ENCODE results near the gene FCN3. TPM values are rescaled to one million over a fixed set of nuclear protein-coding genes. Genes with fewer than 3 reads are reported as not detected.
A peak's percentile ranks its signal among the peaks of the same experiment; 100 is the strongest.

FCN3 gene
- polyA plus RNA-seq, 1 donor = 0.13 TPM

- Histone ChIP-seq H3K4me1 (ENCODE audit: control insufficient read depth, insufficient read depth, low read length) (peaks cover 18% of the 10 kb centered on the region), H3K27ac (ENCODE audit: low read length) (no peak overlapping the region), H3K27me3 (ENCODE audit: control insufficient read depth, insufficient read depth, low read length) (no peaks in the 10 kb centered on the region), H3K9me3 (ENCODE audit: control insufficient read depth, low read depth, low read length) (no peaks in the 10 kb centered on the region), H3K4me3 (ENCODE audit: low read length) (no peak overlapping the region), H3K36me3 (ENCODE audit: control insufficient read depth, insufficient read depth, low read length) (peaks cover 32% of the 10 kb centered on the region)
- no peak for DNase-seq
- no CpG with 5 or more reads among the region's 6 CpGs for WGBS (ENCODE audit: insufficient coverage, low lambda C conversion rate)
Observed at GRCh38 chr1:27338751-27339150, 35.9 kb downstream of the FCN3 start.

GRCh38 chr1:27336756-27337155 is 37.9 kb downstream of the FCN3 start:
- no CpG with 5 or more reads among the region's 5 CpGs for WGBS (ENCODE audit: insufficient coverage, low lambda C conversion rate)
- no peak for DNase-seq
- Histone ChIP-seq H3K9me3 (ENCODE audit: control insufficient read depth, low read depth, low read length) (no peaks in the 10 kb centered on the region), H3K27ac (ENCODE audit: low read length) (no peak overlapping the region), H3K36me3 (ENCODE audit: control insufficient read depth, insufficient read depth, low read length) (peaks cover 51% of the 10 kb centered on the region), H3K4me1 (ENCODE audit: control insufficient read depth, insufficient read depth, low read length) (peaks cover 4% of the 10 kb centered on the region), H3K27me3 (ENCODE audit: control insufficient read depth, insufficient read depth, low read length) (no peaks in the 10 kb centered on the region), H3K4me3 (ENCODE audit: low read length) (no peak overlapping the region)

DNA sequence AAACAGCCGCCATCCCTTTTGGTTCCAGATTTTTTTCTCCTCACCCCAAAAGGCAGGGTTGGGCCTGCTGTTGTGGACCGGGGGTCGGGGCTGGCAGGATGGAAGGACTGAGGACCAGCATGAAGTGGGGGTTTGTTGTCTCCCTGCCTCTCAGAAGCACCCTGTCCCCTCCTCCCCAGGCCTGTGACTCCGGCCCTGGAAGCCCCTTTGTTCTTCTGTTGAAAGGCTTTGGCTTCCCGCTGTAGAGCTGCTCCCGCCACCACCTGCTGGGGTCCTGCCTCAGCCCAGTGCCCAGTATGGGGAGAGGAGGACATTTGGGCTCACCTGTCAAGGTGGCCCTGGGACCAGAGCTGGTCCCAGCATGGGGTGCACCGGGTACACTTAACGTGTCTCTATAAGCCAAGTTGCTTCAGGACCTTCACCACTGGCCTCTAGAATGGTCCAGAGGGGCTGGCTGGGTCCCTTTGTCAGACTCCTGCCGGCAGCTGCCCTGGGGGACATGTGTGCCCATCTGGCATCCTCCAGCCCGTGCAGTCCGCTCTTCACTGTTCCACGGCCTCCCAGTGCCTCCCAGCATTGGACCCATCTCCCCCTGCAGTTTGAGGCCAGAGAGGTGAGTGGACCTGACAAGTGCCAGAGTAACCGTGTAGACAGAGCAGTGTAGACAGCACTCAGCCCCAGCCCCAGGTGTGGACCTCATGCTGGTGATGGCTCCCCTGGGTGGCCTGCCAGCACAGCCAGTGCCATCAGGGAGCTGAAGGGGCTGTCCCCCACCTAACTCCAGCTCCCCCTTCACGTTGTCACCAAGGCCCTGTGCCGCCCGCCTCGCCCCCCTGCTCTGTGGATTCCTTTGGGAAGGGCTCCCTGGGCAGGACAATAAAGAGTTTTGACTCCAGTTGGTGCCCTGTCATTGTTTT is 38.9 kb downstream of the FCN3 start:
- H3K27me3 ChIP-seq (ENCODE audit: control insufficient read depth, insufficient read depth, low read length) = no peaks in the 10 kb centered on the region
- H3K27ac ChIP-seq (ENCODE audit: low read length) = no peak overlapping the region
- no CpG with 5 or more reads among the region's 17 CpGs for WGBS (ENCODE audit: insufficient coverage, low lambda C conversion rate)
- no peak for DNase-seq
- H3K4me3 ChIP-seq (ENCODE audit: low read length) = no peak overlapping the region
- no peaks in the 10 kb centered on the region for H3K9me3 ChIP-seq (ENCODE audit: control insufficient read depth, low read depth, low read length)
- H3K4me1 ChIP-seq (ENCODE audit: control insufficient read depth, insufficient read depth, low read length) = no peaks in the 10 kb centered on the region
- H3K36me3 ChIP-seq (ENCODE audit: control insufficient read depth, insufficient read depth, low read length) = peaks cover 61% of the 10 kb centered on the region

GRCh38 chr1:27333717-27334279 is 40.8 kb downstream of the FCN3 start:
- Histone ChIP-seq H3K27me3 (ENCODE audit: control insufficient read depth, insufficient read depth, low read length) (no peaks in the 10 kb centered on the region), H3K9me3 (ENCODE audit: control insufficient read depth, low read depth, low read length) (no peaks in the 10 kb centered on the region), H3K4me1 (ENCODE audit: control insufficient read depth, insufficient read depth, low read length) (no peaks in the 10 kb centered on the region), H3K4me3 (ENCODE audit: low read length) (no peak overlapping the region), H3K27ac (ENCODE audit: low read length) (no peak overlapping the region), H3K36me3 (ENCODE audit: control insufficient read depth, insufficient read depth, low read length) (peaks cover 71% of the 10 kb centered on the region)
- WGBS (ENCODE audit: insufficient coverage, low lambda C conversion rate) = no CpG with 5 or more reads among the region's 17 CpGs
- DNase-seq = no peak

DNA sequence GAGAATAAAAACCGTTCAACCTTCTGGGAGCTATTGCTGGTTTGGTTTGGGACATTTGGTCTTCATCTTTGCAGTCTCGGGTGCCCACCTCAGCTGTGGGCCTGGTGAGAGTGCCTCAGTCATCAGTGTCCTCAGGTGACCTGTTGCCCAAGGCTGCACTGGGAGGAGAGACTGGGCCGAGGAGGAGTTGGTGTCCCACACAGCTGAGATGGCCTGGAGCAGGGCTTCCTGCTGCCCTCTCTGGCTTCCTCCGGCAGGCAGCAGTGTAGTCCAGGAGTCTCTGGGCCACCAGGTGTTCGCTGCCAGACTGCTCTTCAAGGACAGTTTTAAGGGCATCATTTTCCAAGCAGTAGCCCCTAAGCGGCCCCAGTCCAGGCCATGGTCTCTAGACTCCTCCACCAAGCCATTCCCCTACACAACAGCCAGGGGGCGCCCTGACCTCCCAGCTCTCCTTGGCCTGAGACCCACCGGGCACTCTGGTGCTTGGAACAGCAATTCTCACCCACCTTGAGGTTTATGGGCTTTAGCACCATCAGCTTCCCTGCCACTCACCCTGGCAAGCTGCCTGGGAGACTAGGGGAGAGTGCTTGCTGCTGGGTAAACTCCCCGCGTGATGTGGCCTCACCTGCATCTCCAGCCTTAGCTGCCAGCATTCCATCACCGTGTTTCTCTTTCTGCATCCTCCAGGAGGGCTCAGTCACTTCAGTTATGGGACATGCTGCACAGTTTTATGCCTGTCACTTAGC is 41.9 kb downstream of the FCN3 start:
- H3K9me3 ChIP-seq (ENCODE audit: control insufficient read depth, low read depth, low read length) = no peaks in the 10 kb centered on the region
- DNase-seq = peak in 1 of 2 donors; percentile 26
- WGBS (ENCODE audit: insufficient coverage, low lambda C conversion rate) = no CpG with 5 or more reads among the region's 11 CpGs
- peaks cover 77% of the 10 kb centered on the region for H3K36me3 ChIP-seq (ENCODE audit: control insufficient read depth, insufficient read depth, low read length)
- H3K27me3 ChIP-seq (ENCODE audit: control insufficient read depth, insufficient read depth, low read length) = no peaks in the 10 kb centered on the region
- H3K27ac ChIP-seq (ENCODE audit: low read length) = no peak overlapping the region
- no peak overlapping the region for H3K4me3 ChIP-seq (ENCODE audit: low read length)
- H3K4me1 ChIP-seq (ENCODE audit: control insufficient read depth, insufficient read depth, low read length) = no peaks in the 10 kb centered on the region

- Histone ChIP-seq H3K36me3 (ENCODE audit: control insufficient read depth, insufficient read depth, low read length) (peaks cover 83% of the 10 kb centered on the region), H3K27ac (ENCODE audit: low read length) (no peak overlapping the region), H3K4me1 (ENCODE audit: control insufficient read depth, insufficient read depth, low read length) (no peaks in the 10 kb centered on the region), H3K27me3 (ENCODE audit: control insufficient read depth, insufficient read depth, low read length) (no peaks in the 10 kb centered on the region), H3K9me3 (ENCODE audit: control insufficient read depth, low read depth, low read length) (no peaks in the 10 kb centered on the region), H3K4me3 (ENCODE audit: low read length) (no peak overlapping the region)
- no peak for DNase-seq
- WGBS (ENCODE audit: insufficient coverage, low lambda C conversion rate) = no CpG with 5 or more reads among the region's 5 CpGs
Observed at GRCh38 chr1:27331922-27332321, 42.7 kb downstream of the FCN3 start.

- no peaks in the 10 kb centered on the region for H3K27me3 ChIP-seq (ENCODE audit: control insufficient read depth, insufficient read depth, low read length)
- H3K9me3 ChIP-seq (ENCODE audit: control insufficient read depth, low read depth, low read length) = no peaks in the 10 kb centered on the region
- DNase-seq = no peak
- H3K4me1 ChIP-seq (ENCODE audit: control insufficient read depth, insufficient read depth, low read length) = no peaks in the 10 kb centered on the region
- no peak overlapping the region for H3K4me3 ChIP-seq (ENCODE audit: low read length)
- no CpG with 5 or more reads among the region's 3 CpGs for WGBS (ENCODE audit: insufficient coverage, low lambda C conversion rate)
- H3K36me3 ChIP-seq (ENCODE audit: control insufficient read depth, insufficient read depth, low read length) = peaks cover 78% of the 10 kb centered on the region
- H3K27ac ChIP-seq (ENCODE audit: low read length) = no peak overlapping the region
Observed at GRCh38 chr1:27331426-27331825, 43.2 kb downstream of the FCN3 start.

DNA sequence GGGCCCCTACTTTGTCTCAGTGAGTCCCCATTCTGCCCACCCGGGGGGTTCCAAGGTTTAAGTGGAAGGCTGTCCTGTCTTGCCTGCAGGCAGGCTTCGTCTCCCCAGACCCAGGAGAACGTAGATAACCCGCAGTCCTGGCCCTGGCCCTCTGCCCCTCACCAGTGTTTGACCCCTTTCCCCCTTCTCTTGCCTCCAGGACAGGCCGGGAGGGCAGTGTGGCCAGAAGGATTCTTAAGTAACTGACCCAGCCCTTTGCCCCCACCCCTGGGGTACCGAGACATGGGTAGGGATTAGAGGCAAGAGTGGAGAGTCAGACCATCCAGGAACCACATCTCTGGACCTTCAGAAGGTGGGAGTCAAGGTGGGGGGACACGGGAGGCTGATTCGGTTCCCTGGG is 43.8 kb downstream of the FCN3 start:
- Histone ChIP-seq H3K27me3 (ENCODE audit: control insufficient read depth, insufficient read depth, low read length) (no peaks in the 10 kb centered on the region), H3K36me3 (ENCODE audit: control insufficient read depth, insufficient read depth, low read length) (peaks cover 75% of the 10 kb centered on the region), H3K4me3 (ENCODE audit: low read length) (no peak overlapping the region), H3K4me1 (ENCODE audit: control insufficient read depth, insufficient read depth, low read length) (no peaks in the 10 kb centered on the region), H3K27ac (ENCODE audit: low read length) (no peak overlapping the region), H3K9me3 (ENCODE audit: control insufficient read depth, low read depth, low read length) (no peaks in the 10 kb centered on the region)
- DNase-seq = no peak
- 20% methylated on average over 1 of the region's 8 CpGs for WGBS (ENCODE audit: insufficient coverage, low lambda C conversion rate)

DNA sequence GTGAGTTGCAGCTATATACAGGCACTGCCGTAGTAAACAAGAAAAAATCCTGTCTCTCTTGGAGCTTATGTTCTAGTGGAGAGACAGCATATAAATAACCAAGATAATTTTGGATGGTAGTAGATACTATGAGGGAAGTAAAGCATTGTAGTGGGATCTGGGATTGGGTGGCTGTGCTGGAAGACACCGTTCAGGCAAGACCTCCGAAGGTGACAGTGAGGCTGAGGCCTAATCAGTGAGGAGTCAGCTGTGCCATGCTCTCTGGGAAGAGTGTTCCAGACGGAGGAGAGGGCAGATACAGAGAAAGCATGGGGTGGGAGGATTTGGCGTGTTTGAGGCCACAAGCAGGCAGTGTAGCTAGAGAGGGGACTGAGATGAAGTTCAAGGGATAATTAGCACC is 46.7 kb downstream of the FCN3 start:
- 100% methylated on average over 1 of the region's 5 CpGs for WGBS (ENCODE audit: insufficient coverage, low lambda C conversion rate)
- Histone ChIP-seq H3K9me3 (ENCODE audit: control insufficient read depth, low read depth, low read length) (no peaks in the 10 kb centered on the region), H3K27ac (ENCODE audit: low read length) (no peak overlapping the region), H3K36me3 (ENCODE audit: control insufficient read depth, insufficient read depth, low read length) (peaks cover 59% of the 10 kb centered on the region), H3K27me3 (ENCODE audit: control insufficient read depth, insufficient read depth, low read length) (no peaks in the 10 kb centered on the region), H3K4me1 (ENCODE audit: control insufficient read depth, insufficient read depth, low read length) (peaks cover 6% of the 10 kb centered on the region), H3K4me3 (ENCODE audit: low read length) (no peak overlapping the region)
- DNase-seq = no peak

DNA sequence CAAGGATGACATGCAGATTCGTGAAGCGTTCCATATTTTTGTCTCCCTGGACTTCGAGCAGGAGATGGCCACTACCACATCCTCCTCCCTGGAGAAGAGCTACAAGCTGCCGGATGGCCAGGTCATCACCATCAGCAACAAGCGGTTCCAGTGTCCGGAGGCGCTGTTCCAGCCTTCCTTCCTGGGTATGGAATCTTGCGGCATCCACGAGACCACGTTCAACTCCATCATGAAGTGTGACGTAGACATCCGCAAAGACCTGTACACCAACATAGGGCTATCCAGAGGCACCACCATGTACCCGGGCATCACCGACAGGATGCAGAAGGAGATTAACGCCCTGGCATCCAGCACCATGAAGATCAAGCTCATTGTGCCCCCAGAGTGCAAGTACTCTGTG is 49.3 kb downstream of the FCN3 start:
- WGBS (ENCODE audit: insufficient coverage, low lambda C conversion rate) = no CpG with 5 or more reads among the region's 15 CpGs
- Histone ChIP-seq H3K4me1 (ENCODE audit: control insufficient read depth, insufficient read depth, low read length) (peaks cover 10% of the 10 kb centered on the region), H3K36me3 (ENCODE audit: control insufficient read depth, insufficient read depth, low read length) (peaks cover 33% of the 10 kb centered on the region), H3K4me3 (ENCODE audit: low read length) (no peak overlapping the region), H3K27ac (ENCODE audit: low read length) (no peak overlapping the region), H3K27me3 (ENCODE audit: control insufficient read depth, insufficient read depth, low read length) (no peaks in the 10 kb centered on the region), H3K9me3 (ENCODE audit: control insufficient read depth, low read depth, low read length) (no peaks in the 10 kb centered on the region)
- DNase-seq = no peak
